CD14-positive monocyte (primary cell): ENCODE data around the gene CALML4. TPM values are rescaled to one million over a fixed set of nuclear protein-coding genes. Genes with fewer than 3 reads are reported as not detected.

ENCODE experiments used
- DNase-seq, 3 donors: peaks; one replicate each; pipeline ENCODE4 v3.0.0-alpha.2; 2011 to 2022
- H2AFZ ChIP-seq: 2 replicates; pipeline ENCODE4 v1.6.0; 2012; ENCODE audit warnings: mild to moderate bottlenecking, low read depth, low read length, inconsistent platforms; ENCODE audit not compliant: insufficient read depth, poor library complexity, severe bottlenecking
- H3K27ac ChIP-seq, 2 donors: 1 replicate in 1 of 2; 2 replicates in 1 of 2; pipeline ENCODE4 v1.5.1; 2012 to 2013; ENCODE audit warnings: low read length in 2 of 2, control low read depth in 1 of 2, inconsistent platforms in 1 of 2, low read depth in 1 of 2, mild to moderate bottlenecking in 1 of 2
- H3K27me3 ChIP-seq, 2 donors: one replicate each; pipeline versions ENCODE4 v1.6.0 to v1.6.1; 2011 to 2013; ENCODE audit warnings: low read length in 2 of 2; ENCODE audit not compliant: control insufficient read depth in 2 of 2, insufficient read depth in 2 of 2
- H3K36me3 ChIP-seq, 2 donors: replicated peaks in 1 of 2; 1 replicate in 1 of 2; 2 replicates in 1 of 2; pipeline versions ENCODE4 v1.5.1 to v1.6.1; 2012 to 2013; ENCODE audit warnings: low read length in 2 of 2, control low read depth in 1 of 2, inconsistent platforms in 1 of 2, mild to moderate bottlenecking in 1 of 2; ENCODE audit not compliant: insufficient read depth in 2 of 2, control insufficient read depth in 1 of 2
- H3K4me1 ChIP-seq, 2 donors: 1 replicate in 1 of 2; 2 replicates in 1 of 2; pipeline versions ENCODE4 v1.5.1 to v1.6.1; 2012 to 2013; ENCODE audit warnings: low read length in 2 of 2, control low read depth in 1 of 2, inconsistent platforms in 1 of 2, mild to moderate bottlenecking in 1 of 2, moderate library complexity in 1 of 2; ENCODE audit not compliant: insufficient read depth in 2 of 2, control insufficient read depth in 1 of 2
- H3K4me2 ChIP-seq: replicated peaks from 2 replicates; pipeline ENCODE3; 2012; ENCODE audit warnings: low read length, moderate library complexity, mild to moderate bottlenecking; ENCODE audit not compliant: poor library complexity, severe bottlenecking; ENCODE audit errors: extremely low read depth
- H3K4me3 ChIP-seq, 3 experiments: fragments of 200-600 bp in 1 of 3; sonication (generic) in 1 of 3; replicated peaks in 1 of 3; 1 replicate in 2 of 3; 2 replicates in 1 of 3; pipeline ENCODE4 v1.5.1; 2011 to 2013; ENCODE audit warnings: low read length in 3 of 3, mild to moderate bottlenecking in 3 of 3, control low read depth in 2 of 3, low read depth in 2 of 3, inconsistent platforms in 1 of 3, moderate library complexity in 1 of 3
- H3K79me2 ChIP-seq: 2 replicates; pipeline ENCODE4 v1.6.0; 2012; ENCODE audit warnings: mild to moderate bottlenecking, control low read depth, inconsistent platforms, low read length, moderate library complexity; ENCODE audit not compliant: insufficient read depth
- H3K9ac ChIP-seq: 2 replicates; pipeline ENCODE4 v1.6.0; 2017; ENCODE audit warnings: low read length, mild to moderate bottlenecking; ENCODE audit not compliant: insufficient read depth, poor library complexity, severe bottlenecking
- H3K9me3 ChIP-seq, 2 donors: replicated peaks in 1 of 2; 1 replicate in 1 of 2; 2 replicates in 1 of 2; pipeline versions ENCODE4 v1.5.1 to v1.6.1; 2012 to 2013; ENCODE audit warnings: low read length in 2 of 2, control low read depth in 1 of 2; ENCODE audit not compliant: control insufficient read depth in 1 of 2, insufficient read depth in 1 of 2
- H4K20me1 ChIP-seq: 2 replicates; pipeline ENCODE4 v1.6.0; 2012; ENCODE audit warnings: mild to moderate bottlenecking, low read length, control low read depth, moderate library complexity; ENCODE audit not compliant: insufficient read depth
- H3K27ac Mint-ChIP-seq, 7 donors: one replicate each; pipeline ENCODE4 v1.8.0; 2020; ENCODE audit warnings: mild to moderate bottlenecking in 7 of 7, mixed read lengths in 7 of 7, moderate library complexity in 6 of 7, inconsistent platforms in 2 of 7
- H3K27me3 Mint-ChIP-seq, 3 donors: one replicate each; pipeline ENCODE4 v1.8.0; 2021 to 2022; ENCODE audit warnings: low read depth in 3 of 3, mild to moderate bottlenecking in 3 of 3, mixed read lengths in 3 of 3, moderate library complexity in 3 of 3, inconsistent platforms in 1 of 3
- H3K36me3 Mint-ChIP-seq, 2 donors: one replicate each; pipeline ENCODE4 v1.8.0; 2020; ENCODE audit warnings: mixed read lengths in 2 of 2, inconsistent platforms in 1 of 2, mild to moderate bottlenecking in 1 of 2
- H3K4me1 Mint-ChIP-seq: one replicate; pipeline ENCODE4 v1.8.0; 2020; ENCODE audit warnings: mild to moderate bottlenecking, mixed read lengths
- H3K4me3 Mint-ChIP-seq, 2 donors: one replicate each; pipeline ENCODE4 v1.8.0; 2020; ENCODE audit warnings: mild to moderate bottlenecking in 2 of 2, mixed read lengths in 2 of 2, moderate library complexity in 1 of 2
- H3K9me3 Mint-ChIP-seq, 7 donors: one replicate each; pipeline ENCODE4 v1.8.0; 2020 to 2022; ENCODE audit warnings: mixed read lengths in 7 of 7, mild to moderate bottlenecking in 6 of 7, moderate library complexity in 6 of 7, inconsistent platforms in 2 of 7
- CTCF ChIP-seq: fragments of 200-600 bp; IDR thresholded peaks from one replicate; pipeline ENCODE4 v1.8.0; 2022; ENCODE audit warnings: antibody characterized with exemption, mild to moderate bottlenecking
- WGBS: methylation state at CpG from one replicate; pipeline ENCODE4 v1.1.5; 2013; ENCODE audit warnings: missing lambda C conversion rate; ENCODE audit not compliant: insufficient coverage; 5-methylcytosine and 5-hydroxymethylcytosine counted together
- intact Hi-C, 2 donors: fragments of 100-400 bp; cut with micrococcal nuclease; formaldehyde crosslinking; loops; one replicate each; pipeline versions ENCODE4 v1.15.0 to v1.15.1; 2023
- polyA plus RNA-seq, 3 donors: library from polyadenylated mRNA; depleted of rRNA in 1 of 3; unstranded in 2 of 3; stranded (reverse) in 1 of 3; fragments of 300-500 nt in 2 of 3; fragments of >200 nt in 1 of 3; fragmentation: Illumina TruSeq in 2 of 3; gene quantifications; 1 replicate in 2 of 3; 2 replicates in 1 of 3; pipeline ENCODE4 v1.2.3, GENCODE V29; 2012 to 2021

The CALML4 gene
- polyA plus RNA-seq, 3 donors: 24.3 to 44.5 (median 38.8) TPM

GRCh38 chr15:68166847-68167246 lies 38.3 kb downstream of the CALML4 start:
- no peaks in the 10 kb centered on the region for H3K27me3 ChIP-seq
- no peak overlapping the region for H3K4me3 ChIP-seq
- no peak overlapping the region for H3K4me2 ChIP-seq
- Mint-ChIP-seq H3K27me3 (no peaks in the 10 kb centered on the region), H3K4me3 (no peak overlapping the region), H3K4me1 (no peaks in the 10 kb centered on the region), H3K9me3 (no peaks in the 10 kb centered on the region), H3K36me3 (peaks cover 44 to 63% of the 10 kb centered on the region in 2 donors), H3K27ac (no peak overlapping the region)
- H2AFZ ChIP-seq: no peak overlapping the region
- WGBS: 100% methylated on average over 1 of the region's 4 CpGs
- no peak for TF ChIP-seq CTCF
- peaks cover 79% of the 10 kb centered on the region for H4K20me1 ChIP-seq
- intact Hi-C loops: no loop called here
- peaks cover 15% of the 10 kb centered on the region for H3K79me2 ChIP-seq
- peaks cover 71 to 92% of the 10 kb centered on the region in 2 donors for H3K36me3 ChIP-seq
- no peak overlapping the region for H3K9ac ChIP-seq
- H3K9me3 ChIP-seq: no peaks in the 10 kb centered on the region
- H3K27ac ChIP-seq: no peak overlapping the region
- H3K4me1 ChIP-seq: no peaks in the 10 kb centered on the region
- DNase-seq: no peak

GRCh38 chr15:68163191-68163590 lies 41.9 kb downstream of the CALML4 start:
- H3K9ac ChIP-seq: no peak overlapping the region
- no peaks in the 10 kb centered on the region for H3K4me1 ChIP-seq
- H3K79me2 ChIP-seq: peaks cover 18% of the 10 kb centered on the region
- no peaks in the 10 kb centered on the region for H3K9me3 ChIP-seq
- TF ChIP-seq CTCF: no peak
- H3K27me3 ChIP-seq: no peaks in the 10 kb centered on the region
- H4K20me1 ChIP-seq: peaks cover 84% of the 10 kb centered on the region
- H3K4me3 ChIP-seq: no peak overlapping the region
- H2AFZ ChIP-seq: no peak overlapping the region
- peaks cover 78 to 94% of the 10 kb centered on the region in 2 donors for H3K36me3 ChIP-seq
- intact Hi-C loops: no loop called here
- Mint-ChIP-seq H3K4me3 (no peak overlapping the region), H3K36me3 (peaks cover 51 to 67% of the 10 kb centered on the region in 2 donors), H3K27ac (no peak overlapping the region), H3K4me1 (no peaks in the 10 kb centered on the region), H3K9me3 (no peaks in the 10 kb centered on the region), H3K27me3 (no peaks in the 10 kb centered on the region)
- DNase-seq: no peak
- H3K27ac ChIP-seq: peak overlapping the region in 1 of 2 donors; percentile 27
- no peak overlapping the region for H3K4me2 ChIP-seq
